ENCODE results near the gene ATL3.

GRCh38 chr11:63709336-63709884, 38.2 kb upstream of the ATL3 start:
- TF ChIP-seq POLR2A (IDR thresholded peaks at IDR 0.05; ENCODE audit: low read length) = no peak
- TF ChIP-seq GATA1 (IDR thresholded peaks at IDR 0.05; ENCODE audit: low read depth, low read length) = no peak

All from erythroblast (primary cell).